ENCODE data around the gene TAMALIN.

The TAMALIN gene

GRCh38 chr12:52056801-52057637, 50.3 kb downstream of the TAMALIN start:
- DNase-seq: peak; percentile 42

- peak; percentile 41 for DNase-seq
Measured at GRCh38 chr12:52057638-52058576, 51.2 kb downstream of the TAMALIN start.

- DNase-seq: peak; percentile 32
Measured at GRCh38 chr12:52058631-52059361, 52.0 kb downstream of the TAMALIN start.

- peak; percentile 68 for DNase-seq
Measured at GRCh38 chr12:52059582-52060497, 53.1 kb downstream of the TAMALIN start.

DNA sequence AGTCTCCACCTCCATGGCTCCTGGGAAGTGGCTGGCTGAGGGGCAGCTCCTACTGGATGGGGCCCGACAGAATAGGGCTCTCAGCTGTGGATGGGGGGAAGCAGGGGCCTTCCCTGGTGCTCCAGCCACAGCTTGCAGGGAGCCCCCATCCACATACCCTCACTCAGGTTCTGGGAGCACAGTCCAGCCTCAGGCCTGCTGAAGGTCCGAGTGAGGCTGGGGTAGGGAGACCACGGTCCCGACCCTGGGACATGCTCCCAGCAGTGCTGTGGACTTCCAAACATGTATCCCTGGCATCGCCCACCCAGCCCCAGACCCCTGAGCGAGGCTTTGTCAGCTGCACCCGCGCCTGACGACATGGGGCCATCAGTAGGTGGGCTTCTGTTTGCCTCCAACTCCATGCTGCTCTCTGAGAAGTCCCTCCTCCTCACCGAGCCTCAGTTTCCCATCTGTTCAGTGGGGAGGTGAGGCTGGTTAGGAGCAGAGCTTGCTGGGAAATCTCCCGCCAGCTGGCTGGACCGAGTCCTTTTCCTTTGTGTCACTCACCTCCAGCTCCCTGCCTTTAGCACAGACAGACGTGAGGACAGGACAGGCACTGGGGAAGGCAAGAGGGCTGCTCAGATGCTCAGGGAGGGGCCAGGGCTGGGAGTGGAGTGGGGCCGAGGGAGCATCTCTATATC, 53.9 kb downstream of the TAMALIN start:
- peak; percentile 52 for DNase-seq

GRCh38 chr12:52061470-52062166, 54.9 kb downstream of the TAMALIN start:
- peak; percentile 33 for DNase-seq

DNA sequence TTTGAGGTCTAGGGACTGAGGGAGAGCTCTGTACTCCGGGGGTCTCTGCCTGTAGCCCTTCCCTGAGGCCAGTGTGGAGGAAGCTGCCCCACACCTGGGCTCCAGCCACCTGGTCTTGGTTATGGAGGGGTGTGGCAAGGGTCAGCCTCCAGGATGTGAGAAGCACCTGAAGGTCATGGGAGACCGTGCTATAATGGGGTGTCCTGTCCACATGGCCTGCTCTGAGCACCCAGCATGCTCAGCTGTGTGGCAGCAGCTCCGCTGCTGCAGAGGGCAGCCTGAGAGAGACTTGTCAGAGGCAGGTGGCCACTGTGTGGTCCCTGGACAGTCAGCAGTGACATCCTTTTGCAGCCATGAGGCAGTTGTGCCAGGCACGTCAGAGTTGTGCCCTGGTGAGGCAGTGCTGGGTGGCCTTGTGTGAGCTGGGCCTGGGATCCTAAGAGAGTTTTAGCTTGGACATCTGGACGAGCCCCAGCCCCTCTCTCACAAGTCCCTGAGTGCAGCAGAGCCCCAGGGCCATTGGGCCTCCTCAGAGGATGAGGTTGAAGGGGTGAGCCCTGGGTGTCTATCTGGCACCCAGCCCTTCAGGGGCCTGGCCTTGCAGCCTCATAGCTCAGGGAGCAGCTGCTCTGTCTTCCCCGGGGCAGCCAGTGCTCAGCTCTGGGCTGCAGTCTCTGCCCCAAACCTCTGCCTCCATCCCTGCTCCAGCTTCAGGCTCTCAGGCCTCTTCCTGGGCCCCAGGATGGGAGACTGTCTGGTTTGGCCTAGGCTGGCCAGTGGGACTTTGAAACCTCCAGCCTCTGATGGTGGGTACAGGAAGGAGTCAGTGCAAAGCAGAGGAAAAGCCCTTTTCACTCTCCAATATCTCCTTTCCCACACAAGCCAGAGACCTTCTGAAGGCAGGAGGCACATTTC, 55.7 kb downstream of the TAMALIN start:
- DNase-seq: no peak

- no peak for DNase-seq
Measured at GRCh38 chr12:52063082-52063924, 56.6 kb downstream of the TAMALIN start.

GRCh38 chr12:52063981-52064649, 57.4 kb downstream of the TAMALIN start:
- DNase-seq: no peak
